Endothelial cell of umbilical vein (primary cell): ENCODE data around the gene PPHLN1. TPM values are rescaled to one million over a fixed set of nuclear protein-coding genes. Genes with fewer than 3 reads are reported as not detected.
A peak's percentile ranks its signal among the peaks of the same experiment; 100 is the strongest.

Experiments used
- BruUV-seq: library from RNA; stranded (reverse); fragments of 400-500 nt; replicated peaks from 2 replicates; lab custom pipeline; 2021; lab: Mats Ljungman, UMichigan
- CTCF ChIA-PET: fragments of 300-600, 350-600 bp; sonication (Branson Sonifier 250); formaldehyde crosslinking; loops from one replicate; lab custom pipeline; 2021; ENCODE audit warnings: antibody characterized with exemption, inconsistent platforms; lab: Charles Lee
- POLR2A ChIA-PET: fragments of 300-600, 350-600 bp; sonication (Branson Sonifier 250); formaldehyde crosslinking; loops from one replicate; lab custom pipeline; 2021; ENCODE audit warnings: antibody characterized with exemption, inconsistent platforms; lab: Charles Lee
- DNase-seq: peaks from one replicate; pipeline ENCODE4 v3.0.0-alpha.2; 2011; ENCODE audit warnings: low read depth, low spot score
- FAIRE-seq: peaks from 2 replicates; lab custom pipeline; 2011; peaks lifted over from hg19 to GRCh38; lab: Jason Lieb, UNC
- H2AFZ ChIP-seq: 2 replicates; pipeline ENCODE4 v1.6.0; 2012; ENCODE audit warnings: low read depth, low read length, control low read depth, inconsistent platforms
- H3K27ac ChIP-seq: 2 replicates; pipeline ENCODE4 v1.5.1; 2011; ENCODE audit warnings: low read depth, mild to moderate bottlenecking, control low read depth, low read length, moderate library complexity; ENCODE audit not compliant: insufficient read depth
- H3K27me3 ChIP-seq, 2 experiments: 2 replicates each; pipeline versions ENCODE4 v1.6.0 to v1.6.1; 2011; ENCODE audit warnings: low read length in 2 of 2, mixed read lengths in 1 of 2; ENCODE audit not compliant: control insufficient read depth in 2 of 2, insufficient read depth in 2 of 2
- H3K36me3 ChIP-seq, 2 experiments: 2 replicates in 1 of 2; 3 replicates in 1 of 2; pipeline ENCODE4 v1.5.1; 2011; ENCODE audit warnings: low read length in 2 of 2, mild to moderate bottlenecking in 1 of 2, moderate library complexity in 1 of 2; ENCODE audit not compliant: control insufficient read depth in 2 of 2, insufficient read depth in 2 of 2; ENCODE audit errors: extremely low read depth in 1 of 2
- H3K4me1 ChIP-seq: 3 replicates; pipeline ENCODE4 v1.5.1; 2011; ENCODE audit warnings: mild to moderate bottlenecking, low read length; ENCODE audit not compliant: control insufficient read depth, insufficient read depth; ENCODE audit errors: extremely low read depth
- H3K4me2 ChIP-seq: 2 replicates; pipeline ENCODE4 v1.6.1; 2011; ENCODE audit warnings: low read length, control low read depth, mixed read lengths; ENCODE audit not compliant: insufficient read depth
- H3K4me3 ChIP-seq, 3 experiments: fragments of 200-600 bp in 1 of 3; sonication (generic), shearing (Covaris generic) in 1 of 3; replicated peaks in 1 of 3; 2 replicates each; pipeline ENCODE4 v1.5.1; 2011 to 2016; ENCODE audit warnings: control low read depth in 3 of 3, low read length in 3 of 3, mild to moderate bottlenecking in 2 of 3, inconsistent platforms in 1 of 3, low read depth in 1 of 3, moderate library complexity in 1 of 3; ENCODE audit not compliant: insufficient read depth in 1 of 3
- H3K79me2 ChIP-seq: 2 replicates; pipeline ENCODE4 v1.6.0; 2012; ENCODE audit warnings: low read length, inconsistent platforms; ENCODE audit not compliant: control insufficient read depth, insufficient read depth
- H3K9ac ChIP-seq: replicated peaks from 2 replicates; pipeline ENCODE3; 2011; ENCODE audit warnings: low read length, control low read depth; ENCODE audit not compliant: insufficient read depth; ENCODE audit errors: extremely low read depth
- H3K9me1 ChIP-seq: replicated peaks from 3 replicates; pipeline ENCODE4 v1.6.0; 2011; ENCODE audit warnings: mild to moderate bottlenecking, low read length; ENCODE audit not compliant: control insufficient read depth, insufficient read depth; ENCODE audit errors: extremely low read depth
- H3K9me3 ChIP-seq: replicated peaks from 2 replicates; pipeline ENCODE4 v1.5.1; 2012; ENCODE audit warnings: low read length, inconsistent platforms; ENCODE audit not compliant: control insufficient read depth, insufficient read depth
- H4K20me1 ChIP-seq: replicated peaks from 2 replicates; pipeline ENCODE3; 2011; ENCODE audit warnings: mild to moderate bottlenecking, low read length; ENCODE audit not compliant: control insufficient read depth, insufficient read depth; ENCODE audit errors: extremely low read depth
- CTCF ChIP-seq, 2 donors: IDR thresholded peaks; 1 replicate in 1 of 2; 2 replicates in 1 of 2; pipeline ENCODE4 v1.5.1; 2011; ENCODE audit warnings: low read length in 2 of 2, mild to moderate bottlenecking in 2 of 2, moderate library complexity in 2 of 2, control low read depth in 1 of 2, inconsistent platforms in 1 of 2, low read depth in 1 of 2; ENCODE audit not compliant: insufficient read depth in 1 of 2; ENCODE audit errors: extremely low read depth in 1 of 2
- EZH2 ChIP-seq: IDR thresholded peaks from 2 replicates; pipeline ENCODE4 v1.6.1; 2012; ENCODE audit warnings: borderline replicate concordance, low read depth, mild to moderate bottlenecking, moderate library complexity, low read length, inconsistent platforms; ENCODE audit not compliant: severe bottlenecking
- FOS ChIP-seq: IDR thresholded peaks from 2 replicates; pipeline ENCODE4 v1.6.1; 2011; ENCODE audit warnings: mild to moderate bottlenecking, low read length, moderate library complexity, borderline replicate concordance; ENCODE audit not compliant: insufficient read depth
- GATA2 ChIP-seq: IDR thresholded peaks from 2 replicates; pipeline ENCODE4 v1.7.0; 2011; ENCODE audit warnings: low read depth, mild to moderate bottlenecking, moderate library complexity, mixed read lengths, low read length; ENCODE audit not compliant: insufficient read length, insufficient read depth
- JUN ChIP-seq: IDR thresholded peaks from 2 replicates; pipeline ENCODE4 v1.6.1; 2011; ENCODE audit warnings: borderline replicate concordance, low read depth; ENCODE audit not compliant: insufficient read length, insufficient read depth
- MYC ChIP-seq: IDR thresholded peaks from one replicate; pipeline ENCODE4 v1.6.1; 2011; ENCODE audit warnings: mild to moderate bottlenecking, low read depth, low read length
- POLR2A ChIP-seq: IDR thresholded peaks from 2 replicates; pipeline ENCODE4 v1.6.1; 2012; ENCODE audit warnings: low read depth, mild to moderate bottlenecking, control low read depth, low read length
- POLR2AphosphoS5 ChIP-seq: IDR thresholded peaks from 2 replicates; pipeline ENCODE4 v1.6.1; 2012; ENCODE audit warnings: low read depth, mild to moderate bottlenecking, control low read depth, low read length, moderate library complexity; ENCODE audit not compliant: insufficient read depth
- dilution Hi-C: fragments of 300-500 bp; cut with MboI; formaldehyde crosslinking; loops from one replicate; pipeline ENCODE4 v1.15.0; 2019; ENCODE audit warnings: low sequenced_read_pairs; ENCODE audit not compliant: extremely low pct_ligation_motif_present
- intact Hi-C: fragments of 100-400 bp; cut with micrococcal nuclease; formaldehyde crosslinking; loops from one replicate; pipeline ENCODE4 v1.10.0; 2022
- polyA plus RNA-seq, 4 experiments: library from polyadenylated mRNA; depleted of rRNA in 3 of 4; stranded (reverse) in 3 of 4; unstranded in 1 of 4; fragments of >200 nt; gene quantifications; 2 replicates each; pipeline versions ENCODE4 v1.2.1 to v1.2.3, GENCODE V29; 2011 to 2012; ENCODE audit warnings: missing spikeins in 1 of 4
- total RNA-seq: library from RNA; stranded (reverse); gene quantifications from 2 replicates; pipeline ENCODE4 v1.2.3, GENCODE V29; 2021
- TF ChIP-seq, protein P1 (sequence below): IDR thresholded peaks from 2 replicates; pipeline ENCODE4 v1.6.1; 2011; ENCODE audit not compliant: insufficient read depth, insufficient read length

PPHLN1 gene
- total and polyA plus RNA-seq, 2 donors (not counting 3 experiments of a cell fraction or from before 2014, with no cell fraction given), result 23.4 to 62.2 TPM

GRCh38 chr12:42372154-42372791 lies 46.3 kb downstream of the PPHLN1 start:
- no peak overlapping the region for H3K9ac ChIP-seq
- DNase-seq (peak; percentile 57), FAIRE-seq (peak; percentile 64)
- ChIA-PET CTCF (interaction anchor here (0.6 to 2.3 kb wide), 45 partner anchors 8 to 1426 kb away, joined by 3 to 21 read pairs (median 4); no protein-coding TSS in a partner anchor), POLR2A (interaction anchor here (0.7 kb wide), 1 partner anchor 217 kb away, joined by 3 read pairs; no protein-coding TSS in a partner anchor)
- H4K20me1 ChIP-seq, result no peaks in the 10 kb centered on the region
- dilution Hi-C loops (no loop called here), intact Hi-C loops (loop anchor here (1.0 to 10.0 kb wide), 5 partner anchors 203 to 1426 kb away; no protein-coding TSS in a partner anchor)
- H3K4me3 ChIP-seq, result no peak overlapping the region
- no TSS peak for BruUV-seq
- no peaks in the 10 kb centered on the region for H3K9me1 ChIP-seq
- no peak overlapping the region for H3K27ac ChIP-seq
- H3K36me3 ChIP-seq, result peaks cover 0 to 3% of the 10 kb centered on the region in 2 experiments
- H3K27me3 ChIP-seq, result no peaks in the 10 kb centered on the region
- H2AFZ ChIP-seq, result no peak overlapping the region
- no peaks in the 10 kb centered on the region for H3K9me3 ChIP-seq
- TF ChIP-seq POLR2AphosphoS5 (no peak), CTCF (IDR thresholded peaks at IDR 0.05; ENCODE audit: extremely low read depth in 1 of 2, insufficient read depth in 1 of 2, low read depth in 1 of 2, low read length in 2 of 2) (peak; percentile 53 to 57)
- H3K4me2 ChIP-seq, result no peak overlapping the region
- no peaks in the 10 kb centered on the region for H3K4me1 ChIP-seq
- peaks cover 6% of the 10 kb centered on the region for H3K79me2 ChIP-seq

DNA sequence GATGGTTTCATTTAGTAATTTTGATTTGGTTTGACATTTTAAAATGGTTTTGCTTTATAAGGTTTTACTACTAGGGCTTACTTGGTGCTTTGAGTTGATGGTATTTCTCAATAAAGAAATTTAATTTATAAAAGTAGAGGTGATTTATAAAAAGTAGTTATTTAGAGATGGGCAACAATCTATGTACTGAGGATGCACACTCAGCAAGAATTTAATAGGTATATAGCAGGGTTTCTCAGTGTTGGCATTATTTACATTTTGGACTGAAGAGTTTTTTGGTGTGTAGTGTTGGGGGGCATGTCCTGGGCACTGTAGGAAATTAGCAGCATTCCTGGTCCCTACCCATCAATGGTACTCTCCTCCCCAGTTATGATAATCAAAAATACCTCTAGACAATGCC lies 47.7 kb downstream of the PPHLN1 start:
- DNase-seq, result no peak
- H3K4me3 ChIP-seq, result no peak overlapping the region
- H3K79me2 ChIP-seq, result peaks cover 6% of the 10 kb centered on the region
- H3K9me1 ChIP-seq, result no peaks in the 10 kb centered on the region
- no peak overlapping the region for H2AFZ ChIP-seq
- BruUV-seq, result no TSS peak
- intact Hi-C loops (loop anchor here (10.0 kb wide), 1 partner anchor 201 kb away; no protein-coding TSS in a partner anchor), dilution Hi-C loops (no loop called here)
- TF ChIP-seq POLR2A (no peak), POLR2AphosphoS5 (no peak), MYC (no peak), GATA2 (no peak), EZH2 (no peak), CTCF (IDR thresholded peaks at IDR 0.05; ENCODE audit: extremely low read depth in 1 of 2, insufficient read depth in 1 of 2, low read depth in 1 of 2, low read length in 2 of 2) (no peak), JUN (no peak), FOS (no peak)
- TF ChIP-seq, protein P1, sequence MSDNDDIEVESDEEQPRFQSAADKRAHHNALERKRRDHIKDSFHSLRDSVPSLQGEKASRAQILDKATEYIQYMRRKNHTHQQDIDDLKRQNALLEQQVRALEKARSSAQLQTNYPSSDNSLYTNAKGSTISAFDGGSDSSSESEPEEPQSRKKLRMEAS, result no peak
- no peak overlapping the region for H3K9ac ChIP-seq
- H3K4me1 ChIP-seq, result no peaks in the 10 kb centered on the region
- H3K36me3 ChIP-seq, result peaks cover 0 to 3% of the 10 kb centered on the region in 2 experiments
- no peak overlapping the region for H3K27ac ChIP-seq
- CTCF ChIA-PET, result interaction anchor here (1.0 kb wide), 1 partner anchor 12 kb away, joined by 3 read pairs; no protein-coding TSS in a partner anchor
- no peaks in the 10 kb centered on the region for H3K9me3 ChIP-seq
- POLR2A ChIA-PET, result no interaction called here
- H4K20me1 ChIP-seq, result no peaks in the 10 kb centered on the region
- no peak overlapping the region for H3K4me2 ChIP-seq
- H3K27me3 ChIP-seq, result no peaks in the 10 kb centered on the region
- no peak for FAIRE-seq
